Spleen (tissue), 7 donors: Measurements from ENCODE around the gene MACROD2.

Experiments
- CTCF ChIP-seq, 11 experiments: fragments of 200-600 bp in 7 of 11; fragments of 450-650 bp in 4 of 11; sonication (generic) in 4 of 11; IDR thresholded peaks in 8 of 11; conservative IDR thresholded peaks in 3 of 11; 1 replicate in 7 of 11; 2 replicates in 4 of 11; pipeline versions ENCODE4 v1.4.0 to v1.8.0; 2016 to 2021; ENCODE audit warnings: antibody characterized with exemption in 11 of 11, inconsistent platforms in 4 of 11, mild to moderate bottlenecking in 1 of 11
- POLR2A ChIP-seq, 3 donors: fragments of 450-650 bp; IDR thresholded peaks; one replicate each; pipeline ENCODE4 v1.5.1; 2017; ENCODE audit warnings: antibody characterized with exemption in 3 of 3, mild to moderate bottlenecking in 1 of 3
- donor health status: DM: no; HTN: no; CAD: no; lungs with moderate emphysema.
- donor health status: DM: no; HTN: no; CAD: no.
- donor health status: DM: no; HTN: no; CAD: no.

GRCh38 chr20:14845199-14846160 lies 850.2 kb downstream of the MACROD2 start:
- TF ChIP-seq POLR2A (IDR thresholded peaks at IDR 0.05) (no peak), CTCF (IDR thresholded peaks at IDR 0.05 in 8 of 11, conservative IDR thresholded peaks at IDR 0.05 in 3 of 11) (no peak)
